Esophagus (tissue), 2 donors: ENCODE measurements around the gene ADARB2. TPM values are rescaled to one million over a fixed set of nuclear protein-coding genes. Genes with fewer than 3 reads are reported as not detected.
"Not testable (repeated sequence)": the region's sequence is repeated elsewhere in the genome, so short reads cannot be mapped to it uniquely, and the experiment has no call there.

Source experiments
- H3K27ac ChIP-seq, 2 donors: one replicate each; pipeline ENCODE4 v1.5.1; 2013; ENCODE audit warnings: low read depth in 2 of 2, mild to moderate bottlenecking in 2 of 2, inconsistent platforms in 1 of 2, low read length in 1 of 2, moderate library complexity in 1 of 2
- H3K27me3 ChIP-seq, 2 donors: one replicate each; pipeline ENCODE4 v1.6.1; 2013; ENCODE audit warnings: low read length in 2 of 2, control low read depth in 1 of 2, mild to moderate bottlenecking in 1 of 2; ENCODE audit not compliant: insufficient read depth in 2 of 2, control insufficient read depth in 1 of 2
- H3K36me3 ChIP-seq, 2 donors: one replicate each; pipeline ENCODE4 v1.6.1; 2013; ENCODE audit warnings: low read length in 1 of 2; ENCODE audit not compliant: control insufficient read depth in 2 of 2, insufficient read depth in 2 of 2
- H3K4me1 ChIP-seq, 2 donors: one replicate each; pipeline ENCODE4 v1.6.1; 2013; ENCODE audit warnings: low read length in 1 of 2; ENCODE audit not compliant: control insufficient read depth in 2 of 2, insufficient read depth in 2 of 2
- H3K4me3 ChIP-seq, 2 donors: one replicate each; pipeline ENCODE4 v1.5.1; 2013; ENCODE audit warnings: low read length in 2 of 2, mild to moderate bottlenecking in 2 of 2, low read depth in 1 of 2, moderate library complexity in 1 of 2
- H3K9me3 ChIP-seq, 2 donors: one replicate each; pipeline ENCODE4 v1.6.1; 2013; ENCODE audit warnings: mild to moderate bottlenecking in 2 of 2, low read depth in 1 of 2, low read length in 1 of 2, moderate library complexity in 1 of 2; ENCODE audit not compliant: control insufficient read depth in 2 of 2, insufficient read depth in 1 of 2
- WGBS, 2 donors: extraction: QIAGEN DNeasy Blood & Tissue Kit; methylation state at CpG; one replicate each; pipeline ENCODE4 v1.1.7; 2013; 5-methylcytosine and 5-hydroxymethylcytosine counted together
- polyA plus RNA-seq, 2 donors: library from polyadenylated mRNA; stranded (reverse); fragments of 200-250 nt; gene quantifications; one replicate each; pipeline ENCODE4 v1.2.3, GENCODE V29; 2013
- donor health status: healthy with polysubstance abuse.
- donor health status: Bipolar disorder and iron deficiency.

ADARB2 gene
- polyA plus RNA-seq, 2 donors = 0.33 to 0.65 TPM

GRCh38 chr10:1359626-1359955 is 377.7 kb downstream of the ADARB2 start:
- no peaks in the 10 kb centered on the region for H3K36me3 ChIP-seq
- no peaks in the 10 kb centered on the region for H3K27me3 ChIP-seq
- peaks cover 4 to 6% of the 10 kb centered on the region in 2 donors for H3K9me3 ChIP-seq
- no peak overlapping the region for H3K4me3 ChIP-seq
- no peaks in the 10 kb centered on the region for H3K4me1 ChIP-seq
- WGBS, 2 donors = 85 to 91% methylated on average over 12 of the region's 12 CpGs
- H3K27ac ChIP-seq = no peak overlapping the region

DNA sequence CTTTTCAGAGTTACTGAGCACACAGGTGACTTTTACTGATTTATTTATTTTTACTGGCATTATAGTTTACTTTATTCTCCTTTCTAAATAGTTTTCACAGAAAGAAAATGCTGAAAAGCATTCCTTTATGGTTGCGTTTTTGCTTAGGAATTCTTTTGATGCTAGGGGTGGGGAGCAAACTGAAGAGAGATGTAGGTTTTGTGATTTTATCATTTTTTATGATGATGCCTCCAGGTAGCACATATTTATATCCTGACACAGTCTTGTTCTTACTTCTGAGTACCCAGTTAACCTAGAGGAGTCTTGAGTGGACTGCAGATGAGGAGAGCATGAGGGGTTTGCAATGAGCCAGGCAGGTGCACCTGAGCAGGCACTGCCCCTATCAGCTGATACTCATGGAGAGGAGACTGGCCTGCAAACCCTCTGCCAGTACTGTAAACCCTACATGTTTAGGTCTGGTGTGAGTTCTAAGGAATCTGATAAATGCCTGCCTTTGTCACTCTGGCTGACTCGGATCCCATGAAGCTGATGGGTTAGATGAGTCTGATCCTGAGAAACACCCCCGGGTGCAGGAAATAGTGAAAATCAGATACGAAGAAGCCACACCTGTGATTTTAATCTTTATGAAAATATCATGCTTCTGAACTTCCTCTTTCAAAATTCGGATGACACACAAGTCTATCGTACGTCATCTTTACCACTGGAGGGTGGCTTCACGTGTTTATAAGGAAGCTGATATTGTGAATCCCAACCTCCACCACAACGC is 378.3 kb downstream of the ADARB2 start:
- Histone ChIP-seq H3K27ac (peak overlapping the region in 1 of 2 donors; percentile 44), H3K9me3 (peaks cover 4 to 6% of the 10 kb centered on the region in 2 donors), H3K36me3 (no peaks in the 10 kb centered on the region), H3K4me3 (no peak overlapping the region), H3K27me3 (no peaks in the 10 kb centered on the region), H3K4me1 (no peaks in the 10 kb centered on the region)
- 57 to 62% methylated on average over 9 of the region's 9 CpGs for WGBS, 2 donors

DNA sequence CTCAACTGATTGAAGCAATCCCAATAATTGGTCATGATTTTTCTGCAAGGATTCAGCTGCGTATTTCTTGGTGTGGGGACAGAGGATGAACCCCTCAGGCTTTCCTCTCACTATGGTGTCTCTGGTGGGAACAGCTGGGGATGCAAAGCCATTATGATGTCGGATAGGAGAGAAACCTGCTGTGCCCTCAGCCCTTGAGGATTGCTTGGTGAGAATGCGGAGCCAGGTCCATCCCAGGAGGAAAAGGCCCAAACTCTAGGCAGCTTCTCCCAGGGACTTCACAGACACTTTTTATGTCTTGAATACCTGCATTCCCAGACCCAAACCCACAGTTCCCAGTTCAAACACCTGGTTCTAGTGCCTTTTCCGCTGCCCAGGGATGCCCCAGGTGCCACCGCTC is 379.2 kb downstream of the ADARB2 start:
- Histone ChIP-seq H3K4me1 (no peaks in the 10 kb centered on the region), H3K9me3 (no peaks in the 10 kb centered on the region), H3K4me3 (no peak overlapping the region), H3K27ac (no peak overlapping the region), H3K36me3 (no peaks in the 10 kb centered on the region), H3K27me3 (no peaks in the 10 kb centered on the region)
- WGBS, 2 donors = 94 to 96% methylated on average over 5 of the region's 5 CpGs

DNA sequence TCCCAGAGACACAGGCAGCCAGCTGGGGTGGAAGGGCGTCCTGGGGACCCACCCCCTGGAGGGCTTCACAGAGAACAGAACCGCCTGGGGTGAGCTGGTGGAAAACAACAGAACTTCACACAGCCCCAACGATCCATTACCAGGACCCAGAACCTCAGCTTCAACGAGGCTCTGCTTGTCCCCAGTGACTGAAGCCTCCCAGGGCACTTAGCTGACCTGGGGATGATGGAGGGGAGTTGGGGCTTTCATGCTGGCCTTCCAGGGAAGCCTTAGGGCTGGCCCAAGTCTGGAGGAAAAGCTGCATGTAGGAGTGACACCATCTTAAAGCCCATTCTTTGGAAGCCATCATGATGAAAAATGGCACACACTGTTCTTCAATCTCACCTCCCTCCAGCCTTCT is 381.0 kb downstream of the ADARB2 start:
- Histone ChIP-seq H3K27me3 (no peaks in the 10 kb centered on the region), H3K27ac (no peak overlapping the region), H3K4me1 (no peaks in the 10 kb centered on the region), H3K36me3 (no peaks in the 10 kb centered on the region), H3K4me3 (no peak overlapping the region), H3K9me3 (no peaks in the 10 kb centered on the region)
- WGBS, 2 donors = 78 to 80% methylated on average over 4 of the region's 4 CpGs

DNA sequence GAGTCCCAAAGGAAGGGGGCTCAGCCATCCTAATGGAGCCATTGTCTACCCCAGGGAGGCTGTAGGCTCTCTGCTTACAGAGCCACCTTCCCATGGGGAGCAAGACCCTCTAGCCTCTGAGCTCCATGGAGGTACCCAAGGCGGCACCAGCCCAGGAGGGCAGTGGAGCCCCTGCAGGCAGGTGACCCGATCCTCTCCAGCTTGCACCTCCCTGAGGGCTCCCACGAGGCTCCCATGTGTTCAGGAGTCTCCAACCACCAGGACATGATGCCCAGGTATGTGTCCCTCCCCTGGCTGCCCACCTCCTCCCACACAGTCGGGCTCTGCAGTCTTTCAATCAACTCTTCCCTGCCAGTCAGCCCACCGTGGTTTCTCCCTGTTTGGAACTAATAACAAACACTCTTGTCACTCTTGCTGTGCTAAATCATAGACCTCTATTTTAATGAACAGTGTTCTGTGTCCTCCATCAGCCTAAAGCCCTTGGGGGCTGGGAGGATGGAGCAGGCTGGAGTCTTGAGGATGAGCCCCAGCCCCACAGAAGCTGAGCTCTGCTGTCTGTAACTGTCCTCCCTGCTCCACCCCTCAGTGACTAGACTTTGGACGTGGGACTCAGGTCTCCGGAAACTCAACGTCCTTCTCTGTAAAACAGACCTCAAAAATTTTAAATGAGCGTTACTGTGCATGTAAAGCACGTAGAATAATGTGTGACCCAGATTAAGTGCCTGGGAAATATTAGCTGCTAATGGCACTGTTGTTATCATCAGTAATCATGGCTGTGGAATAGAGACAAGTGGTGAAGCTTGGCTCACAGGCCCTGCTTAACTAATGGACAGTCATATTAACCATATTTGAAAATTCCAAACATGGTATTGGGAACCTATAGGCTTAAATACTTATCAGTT is 382.3 kb downstream of the ADARB2 start:
- 58 to 74% methylated on average over 10 of the region's 10 CpGs for WGBS, 2 donors
- Histone ChIP-seq H3K9me3 (no peaks in the 10 kb centered on the region), H3K27ac (no peak overlapping the region), H3K36me3 (no peaks in the 10 kb centered on the region), H3K4me1 (no peaks in the 10 kb centered on the region), H3K27me3 (no peaks in the 10 kb centered on the region), H3K4me3 (no peak overlapping the region)

DNA sequence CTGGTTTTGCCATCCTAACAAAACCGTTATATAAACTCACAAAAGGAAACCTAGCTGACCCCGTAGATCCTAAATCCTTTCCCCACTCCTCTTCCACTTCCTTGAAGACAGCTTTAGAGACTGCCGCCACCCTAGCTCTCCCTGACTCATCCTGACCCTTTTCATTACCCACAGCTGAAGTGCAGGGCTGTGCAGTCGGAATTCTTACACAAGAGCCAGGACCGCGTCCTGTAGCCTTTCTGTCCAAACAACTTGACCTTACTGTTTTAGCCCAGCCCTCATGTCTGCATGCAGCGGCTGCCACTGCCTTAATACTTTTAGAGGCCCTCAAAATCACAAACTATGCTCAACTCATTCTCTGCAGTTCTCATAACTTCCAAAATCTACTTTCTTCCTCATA is 385.0 kb downstream of the ADARB2 start:
- WGBS, 2 donors = 85 to 88% methylated on average over 7 of the region's 7 CpGs
- not testable (repeated sequence) for H3K4me1 ChIP-seq, H3K27me3 ChIP-seq, H3K9me3 ChIP-seq, H3K36me3 ChIP-seq, H3K4me3 ChIP-seq, H3K27ac ChIP-seq

- Histone ChIP-seq H3K36me3 (no peaks in the 10 kb centered on the region), H3K27ac (no peak overlapping the region), H3K27me3 (no peaks in the 10 kb centered on the region), H3K4me3 (no peak overlapping the region), H3K9me3 (no peaks in the 10 kb centered on the region), H3K4me1 (no peaks in the 10 kb centered on the region)
- WGBS, 2 donors = 85 to 86% methylated on average over 5 of the region's 5 CpGs
Measured at GRCh38 chr10:1348773-1349050, 388.6 kb downstream of the ADARB2 start.

DNA sequence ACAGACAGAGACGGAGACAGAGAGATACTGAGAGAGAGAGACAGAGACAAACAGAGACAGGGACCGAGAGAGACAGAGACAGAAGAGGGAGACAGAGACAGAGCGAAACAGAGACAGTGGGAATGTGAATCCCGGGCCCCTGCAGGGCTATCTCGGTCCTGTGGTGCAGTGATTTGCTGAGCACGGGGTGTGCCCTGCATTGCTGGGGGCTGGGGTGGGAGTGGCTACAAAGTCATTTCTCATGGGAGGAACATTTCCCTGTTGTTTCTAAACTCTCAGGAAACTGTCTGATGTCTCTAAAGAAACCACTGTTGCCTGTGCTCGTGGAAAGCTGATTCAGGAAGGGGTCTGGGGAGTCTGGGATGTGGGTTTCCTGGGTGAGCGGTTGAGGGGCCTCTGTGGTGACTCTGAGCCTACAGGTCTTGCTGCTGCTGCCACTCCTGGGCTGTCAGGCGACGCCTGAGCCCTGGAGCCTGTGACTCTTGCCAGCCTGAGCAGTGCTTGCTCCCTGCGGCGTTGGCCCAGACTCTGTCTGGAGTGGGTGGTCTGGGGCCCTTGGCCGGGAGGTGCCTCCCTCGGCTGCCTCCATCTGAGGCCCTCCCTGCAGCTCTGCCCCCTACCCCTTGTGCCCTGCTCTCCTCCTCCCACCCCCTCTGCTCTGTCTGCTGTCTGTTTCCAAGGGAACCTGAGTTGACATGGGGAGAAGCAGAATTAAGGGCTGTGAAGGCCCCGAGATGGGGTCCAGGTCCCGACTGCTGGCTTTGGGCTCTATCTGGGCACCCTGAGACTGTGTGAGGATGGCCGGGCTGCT is 389.2 kb downstream of the ADARB2 start:
- no peaks in the 10 kb centered on the region for H3K27me3 ChIP-seq
- H3K36me3 ChIP-seq = no peaks in the 10 kb centered on the region
- 55 to 59% methylated on average over 15 to 17 of the region's 17 CpGs for WGBS, 2 donors
- no peaks in the 10 kb centered on the region for H3K9me3 ChIP-seq
- no peak overlapping the region for H3K4me3 ChIP-seq
- H3K4me1 ChIP-seq = no peaks in the 10 kb centered on the region
- H3K27ac ChIP-seq = no peak overlapping the region

DNA sequence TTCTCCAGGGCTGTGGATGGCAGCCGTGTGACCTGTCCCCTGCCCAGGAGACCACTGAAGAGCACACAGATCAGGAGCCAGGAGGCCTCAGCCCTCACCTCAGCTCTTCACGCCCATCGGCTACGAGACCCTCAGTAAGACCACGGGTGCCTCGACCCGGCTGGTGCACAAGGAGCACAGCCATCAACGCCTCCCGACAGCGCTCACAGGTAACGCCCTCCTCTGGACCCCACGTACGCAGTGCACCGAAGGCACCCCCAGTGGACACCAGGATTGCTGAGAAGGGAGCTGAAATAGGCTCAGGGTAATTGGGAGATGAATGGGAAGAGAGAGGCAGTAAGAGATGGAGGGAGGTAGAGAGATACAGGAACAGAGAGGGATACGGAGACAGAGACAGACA is 389.8 kb downstream of the ADARB2 start:
- no peaks in the 10 kb centered on the region for H3K36me3 ChIP-seq
- 92 to 95% methylated on average over 15 of the region's 15 CpGs for WGBS, 2 donors
- no peaks in the 10 kb centered on the region for H3K27me3 ChIP-seq
- no peaks in the 10 kb centered on the region for H3K9me3 ChIP-seq
- H3K27ac ChIP-seq = no peak overlapping the region
- no peaks in the 10 kb centered on the region for H3K4me1 ChIP-seq
- H3K4me3 ChIP-seq = no peak overlapping the region
